T-helper 22 cell (primary cell): Measurements from ENCODE around the gene KIF4B.
"Not testable (repeated sequence)": the region's sequence is repeated elsewhere in the genome, so short reads cannot be mapped to it uniquely, and the experiment has no call there.

ENCODE experiments used
- DNase-seq: peaks from one replicate; pipeline ENCODE4 v3.0.0-alpha.2; 2020; ENCODE audit warnings: low read depth

Gene KIF4B

DNA sequence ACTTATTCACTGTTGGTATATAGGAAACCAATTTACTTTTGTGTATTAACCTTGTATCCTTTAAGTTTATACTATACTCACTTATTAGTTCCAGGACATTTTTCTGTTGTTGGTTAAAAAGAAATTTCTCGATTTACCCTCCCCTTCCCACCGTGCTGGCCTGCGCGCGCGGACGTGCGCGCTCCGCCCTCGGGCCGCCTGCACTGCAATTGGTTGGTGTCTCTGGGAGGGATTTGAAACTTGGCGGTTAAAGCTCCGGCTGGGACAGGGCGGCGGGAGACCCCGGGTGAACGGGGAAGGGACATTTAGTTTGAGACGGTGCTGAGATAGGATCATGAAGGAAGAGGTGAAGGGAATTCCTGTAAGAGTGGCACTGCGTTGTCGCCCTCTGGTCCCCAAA, at the start of gene KIF4B:
KIF4B (plus strand) TSS at position 230 of the 400 bp plus-strand sequence; CDS start at position 335, 105 bp downstream.
- no peak for DNase-seq

DNA sequence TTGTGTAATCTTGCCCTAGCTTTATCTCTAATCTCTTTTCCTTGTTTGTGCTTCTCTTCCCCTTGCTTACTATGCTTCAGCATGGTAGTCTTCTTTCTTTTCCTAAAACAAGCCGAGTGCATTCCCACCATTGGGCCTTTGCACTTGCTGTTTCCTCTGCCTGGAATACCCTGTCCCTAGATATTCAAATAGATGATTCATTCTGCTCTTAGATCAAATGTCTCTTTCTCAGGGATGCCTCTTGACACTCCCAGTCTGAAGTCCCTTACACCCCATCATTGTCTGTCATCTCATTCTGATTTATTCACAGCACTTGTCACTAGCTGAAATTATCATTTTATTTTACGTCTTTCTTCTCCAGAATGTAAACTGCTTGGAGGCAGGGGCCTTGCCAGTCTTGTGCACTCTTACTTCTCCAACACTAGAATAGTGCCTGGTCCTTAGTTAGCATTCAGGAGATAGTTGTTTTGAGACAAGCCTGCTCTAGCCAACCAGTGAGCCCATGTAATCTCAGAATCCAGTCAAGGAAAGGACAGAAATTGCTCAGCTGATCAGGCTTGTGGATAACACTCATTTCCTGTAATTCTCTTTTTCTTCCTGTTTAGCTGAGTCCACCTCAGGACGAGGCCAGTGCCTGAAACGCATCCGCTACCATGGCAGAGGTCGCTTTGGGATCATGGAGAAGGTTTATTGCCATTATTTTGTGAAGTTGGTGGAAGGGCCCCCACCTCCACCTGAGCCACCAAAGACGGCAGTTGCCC, 47.3 kb upstream of the KIF4B start:
- DNase-seq, result no peak

GRCh38 chr5:154966874-154967273, 46.7 kb upstream of the KIF4B start:
- DNase-seq, result no peak

GRCh38 chr5:154967421-154968024, 46.0 kb upstream of the KIF4B start:
- DNase-seq, result no peak

DNA sequence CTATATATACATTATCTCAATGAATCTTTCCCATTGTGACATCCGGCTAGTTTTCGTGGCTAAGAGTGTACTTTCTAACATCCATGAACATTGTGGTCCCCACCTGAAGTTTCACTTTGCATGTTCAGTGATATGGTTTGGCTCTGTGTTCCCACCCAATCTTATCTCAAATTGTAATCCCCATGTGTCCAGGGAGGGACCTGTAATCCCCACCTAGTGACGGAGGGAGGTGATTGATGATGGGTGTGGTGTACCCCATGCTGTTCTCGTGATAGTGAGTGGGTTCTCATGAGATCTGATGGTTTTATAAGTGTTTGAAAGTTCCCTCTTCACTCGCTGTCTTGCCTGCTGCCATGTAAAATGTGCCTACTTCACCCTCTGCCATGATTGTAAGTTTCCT, 44.6 kb upstream of the KIF4B start:
- no peak for DNase-seq

- DNase-seq, result no peak
These were observed 42.8 kb upstream of the KIF4B start for GRCh38 chr5:154970759-154971158.

- no peak for DNase-seq
These were observed 42.1 kb upstream of the KIF4B start for GRCh38 chr5:154971501-154971900.

DNA sequence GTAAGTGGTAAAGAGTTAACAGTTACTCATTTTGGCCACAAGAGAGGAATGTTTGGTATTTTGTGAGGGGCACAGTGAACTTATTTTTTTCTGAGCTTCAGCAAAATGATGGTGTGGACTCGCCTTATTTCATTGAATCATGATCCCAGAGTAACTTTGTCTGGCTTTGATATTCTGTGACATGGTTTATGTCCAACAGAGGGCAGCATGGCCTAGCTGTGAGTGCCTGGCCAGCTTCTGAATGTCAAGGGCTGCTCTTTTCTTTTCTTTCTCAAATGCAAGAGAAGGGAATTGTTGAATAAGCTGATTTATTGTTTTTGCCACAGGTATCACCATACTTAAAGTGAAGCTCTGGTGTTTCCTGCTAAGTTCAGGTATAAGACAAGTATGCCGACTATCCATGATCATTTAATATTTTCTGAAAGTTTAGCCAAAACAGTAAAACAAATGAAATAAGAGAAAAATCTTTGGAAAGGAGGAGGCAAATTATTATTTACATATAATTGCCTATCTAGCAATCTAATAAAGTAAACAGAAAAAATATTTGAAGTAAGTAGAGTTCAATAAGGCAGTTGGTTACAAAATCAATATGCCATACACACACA, 41.0 kb upstream of the KIF4B start:
- no peak for DNase-seq

DNA sequence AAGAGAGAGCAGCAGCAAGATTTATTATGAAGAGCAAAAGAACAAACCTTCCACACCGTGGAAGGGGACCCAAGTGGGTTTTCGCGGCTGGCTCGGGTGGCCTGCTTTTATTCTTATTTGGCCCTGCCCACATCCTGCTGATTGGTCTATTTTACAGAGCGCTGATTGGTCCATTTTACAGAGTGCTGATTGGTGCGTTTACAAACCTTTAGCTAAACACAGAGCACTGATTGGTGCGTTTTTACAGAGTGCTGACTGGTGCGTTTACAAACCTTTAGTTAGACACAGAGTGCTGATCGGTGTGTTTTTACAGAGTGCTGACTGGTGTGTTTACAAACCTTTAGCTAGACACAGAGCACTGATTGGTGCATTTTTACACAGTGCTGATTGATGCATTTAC, 37.5 kb upstream of the KIF4B start:
- DNase-seq, result not testable (repeated sequence)

- no peak for DNase-seq
These were observed 36.1 kb upstream of the KIF4B start for GRCh38 chr5:154977409-154977808.

DNA sequence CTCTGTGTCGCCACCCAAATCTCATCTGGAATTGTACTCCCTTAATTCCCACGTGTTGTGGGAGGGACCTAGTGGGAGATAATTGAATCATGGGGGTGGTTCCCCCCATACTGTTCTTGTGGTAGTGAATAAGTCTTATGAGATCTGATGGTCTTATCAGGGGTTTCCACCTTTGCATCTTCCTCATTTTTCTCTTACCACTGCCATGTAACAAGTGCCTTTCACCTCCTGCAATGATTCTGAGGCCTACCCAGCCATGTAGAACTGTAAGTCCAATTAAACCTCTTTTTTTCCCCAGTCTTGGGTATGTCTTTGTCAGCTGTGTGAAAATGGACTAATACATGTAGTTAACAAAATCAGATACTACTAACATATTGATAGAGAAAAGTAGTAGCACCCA, 35.3 kb upstream of the KIF4B start:
- not testable (repeated sequence) for DNase-seq

DNA sequence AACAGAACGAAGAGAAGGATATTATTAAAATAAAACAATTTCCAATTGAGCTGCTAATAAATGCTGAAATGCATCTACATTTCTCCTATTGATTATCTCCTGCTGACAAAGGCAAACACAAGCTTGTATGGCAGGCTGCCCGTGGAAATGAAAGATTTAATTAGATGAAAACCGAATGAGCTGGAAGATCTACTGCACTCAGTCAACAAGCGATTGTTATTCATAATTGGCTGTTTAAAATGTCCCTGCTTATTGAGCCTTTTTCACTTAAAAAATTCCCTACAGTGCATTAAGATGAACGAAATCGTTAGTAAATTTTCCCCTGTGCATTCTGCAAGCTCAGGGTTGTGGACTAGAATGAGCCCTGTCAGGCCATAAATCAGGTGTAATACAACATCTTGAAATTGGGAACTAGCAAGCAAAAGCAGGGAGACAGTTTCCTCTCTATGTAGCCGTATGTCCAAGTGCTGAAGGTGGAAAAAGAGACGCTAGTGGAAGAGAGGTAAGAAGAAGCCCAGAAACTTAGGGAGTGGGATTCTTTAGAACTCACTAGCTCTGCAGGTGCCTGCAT, 28.5 kb upstream of the KIF4B start:
- no peak for DNase-seq

GRCh38 chr5:154986151-154986550, 27.4 kb upstream of the KIF4B start:
- DNase-seq, result no peak

GRCh38 chr5:154989626-154990025, 23.9 kb upstream of the KIF4B start:
- no peak for DNase-seq

DNA sequence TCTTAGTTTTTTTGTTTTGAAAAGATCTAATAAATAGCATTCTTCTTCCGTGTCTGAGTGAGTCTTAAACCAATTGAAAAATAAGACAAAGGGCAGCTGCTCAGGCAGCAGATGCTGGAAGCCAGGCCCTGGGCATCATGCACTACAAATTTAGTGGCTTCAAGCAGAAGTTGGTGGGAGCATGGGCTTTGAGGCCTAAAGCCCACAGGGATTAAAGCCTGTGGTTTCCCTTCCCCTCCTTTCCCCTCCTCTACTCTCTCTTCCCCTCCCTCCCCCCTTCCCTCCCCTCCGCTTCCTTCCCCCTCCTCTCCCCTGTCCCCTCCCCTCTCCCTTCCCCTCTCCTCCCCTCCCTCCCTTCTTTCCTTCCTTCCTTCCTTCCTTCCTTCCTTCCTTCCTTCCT, 20.1 kb upstream of the KIF4B start:
- DNase-seq, result no peak

DNA sequence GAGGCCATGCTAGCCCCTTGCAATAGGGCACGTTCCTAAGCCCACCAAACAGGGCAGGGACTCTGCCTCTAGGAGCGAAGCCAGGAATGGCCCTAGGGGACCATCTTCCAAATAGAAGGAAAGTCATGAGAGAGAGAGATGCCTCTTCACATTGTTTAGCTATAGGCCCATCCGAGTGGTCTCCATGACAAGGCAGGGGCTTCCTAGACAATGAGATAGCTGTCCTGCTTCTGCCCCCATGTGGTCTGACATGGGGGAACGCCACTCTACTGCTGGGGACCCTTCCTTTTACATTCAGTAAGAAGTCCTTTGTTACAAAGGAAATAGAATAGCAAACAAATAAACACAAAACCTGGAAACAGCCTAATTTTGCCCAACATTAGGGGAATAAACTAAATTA, 17.9 kb upstream of the KIF4B start:
- DNase-seq, result no peak

- DNase-seq, result no peak
These were observed 15.8 kb upstream of the KIF4B start for GRCh38 chr5:154997746-154998145.

- no peak for DNase-seq
These were observed 13.7 kb upstream of the KIF4B start for GRCh38 chr5:154999865-155000264.

DNA sequence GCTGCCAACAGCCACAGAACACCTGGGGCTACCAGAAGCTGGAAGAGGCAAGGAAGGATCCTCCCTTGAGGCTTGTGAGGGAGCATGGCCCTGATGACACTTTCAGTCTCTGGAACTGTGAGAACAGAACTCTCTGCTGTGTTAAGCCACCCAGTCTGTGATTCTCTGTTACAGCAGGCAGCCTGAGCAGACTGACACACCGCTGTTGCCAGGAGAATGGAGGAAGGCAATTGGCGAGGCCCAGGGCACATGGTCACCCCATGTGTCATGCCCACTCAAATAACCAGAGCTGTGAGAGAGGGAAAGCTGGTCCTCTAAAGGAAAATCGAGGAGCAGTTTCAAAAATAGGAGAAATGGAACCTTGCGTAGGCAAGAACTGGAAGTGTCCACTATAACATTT, 12.0 kb upstream of the KIF4B start:
- DNase-seq, result no peak

DNA sequence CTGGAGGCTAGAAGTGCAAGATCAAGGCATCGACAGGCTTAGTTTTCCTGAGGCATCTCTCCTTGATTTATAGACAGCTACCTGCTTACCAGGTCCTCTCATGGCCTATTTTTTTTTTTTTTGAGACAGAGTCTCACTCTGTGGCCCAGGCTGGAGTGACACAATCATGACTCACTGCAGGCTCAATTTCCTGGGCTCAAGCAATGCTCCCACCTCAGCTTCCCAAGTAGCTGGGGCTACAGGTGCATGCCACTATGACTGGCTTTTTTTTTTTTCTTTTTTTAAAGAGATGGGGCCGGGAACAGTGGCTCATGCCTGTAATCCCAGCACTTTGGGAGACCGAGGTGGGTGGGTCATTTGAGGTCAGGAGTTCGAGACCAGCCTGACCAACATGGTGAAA, 10.8 kb upstream of the KIF4B start:
- DNase-seq, result not testable (repeated sequence)

DNA sequence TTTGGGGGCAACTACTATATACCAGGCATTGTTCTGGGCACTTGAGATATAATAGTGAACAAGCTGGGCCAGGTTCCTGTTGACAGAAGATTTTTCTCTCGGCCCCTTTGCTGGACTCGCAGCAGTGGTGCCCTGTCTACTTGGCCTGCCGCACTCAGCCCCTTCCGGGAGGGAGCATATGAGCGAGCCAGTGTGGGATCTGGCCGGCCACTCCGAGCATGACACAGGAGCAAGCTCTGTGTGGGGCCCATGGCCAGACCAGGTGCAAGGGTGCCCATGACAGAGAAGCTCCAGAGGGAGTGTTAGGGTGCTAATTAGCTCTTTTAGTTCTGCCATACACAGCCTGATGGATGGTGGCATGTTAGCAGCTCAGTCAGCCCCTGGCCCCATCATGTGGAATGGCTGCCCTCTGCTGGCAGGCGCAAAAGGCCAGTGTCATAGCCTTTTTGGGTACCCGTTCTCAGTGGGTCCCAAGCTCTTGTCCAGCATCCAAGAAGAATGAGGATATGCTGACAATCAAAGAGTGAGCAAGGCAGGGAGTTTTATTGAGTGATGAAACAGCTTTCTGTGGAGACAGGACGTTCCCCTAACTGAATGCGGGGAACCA, 9.3 kb upstream of the KIF4B start:
- DNase-seq, result no peak

DNA sequence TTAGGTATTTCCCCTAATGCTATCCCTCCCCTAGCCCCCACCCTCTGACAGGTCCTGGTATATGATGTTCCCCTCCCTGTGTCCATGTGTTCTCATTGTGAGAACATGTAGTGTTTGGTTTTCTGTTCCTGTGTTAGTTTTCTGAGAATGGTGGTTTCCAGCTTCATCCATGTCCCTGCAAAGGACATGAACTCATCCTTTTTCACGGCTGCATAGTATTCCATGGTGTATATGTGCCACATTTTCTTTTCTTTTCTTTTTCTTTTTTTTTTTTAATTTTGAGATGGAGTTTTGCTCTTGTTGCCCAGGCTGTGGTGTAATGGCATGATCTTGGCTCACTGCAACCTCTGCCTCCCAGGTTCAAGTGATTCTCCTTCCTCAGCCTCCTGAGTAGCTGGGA, 7.3 kb upstream of the KIF4B start:
- DNase-seq, result not testable (repeated sequence)

DNA sequence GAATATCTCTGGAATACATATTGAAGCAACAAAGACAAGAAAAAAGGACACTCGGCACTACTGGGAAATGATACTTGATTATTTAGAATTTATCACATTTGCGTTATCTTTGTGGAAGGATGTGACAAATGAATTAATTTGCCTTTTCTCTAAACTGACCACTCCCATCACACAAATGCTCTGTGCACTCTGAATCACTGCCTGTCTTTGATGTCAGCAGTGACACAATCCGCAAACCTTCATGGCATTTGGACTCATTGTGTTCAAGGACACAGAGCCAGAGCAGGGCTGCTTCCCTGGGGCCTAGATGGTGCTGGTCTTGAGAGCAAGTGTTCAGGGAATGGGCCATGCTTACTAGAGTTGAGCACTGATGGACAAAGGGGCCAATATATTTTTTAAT, 4.9 kb upstream of the KIF4B start:
- no peak for DNase-seq
